ENCODE data around the gene PLA2G2C. TPM values are rescaled to one million over a fixed set of nuclear protein-coding genes. Genes with fewer than 3 reads are reported as not detected.

Gene PLA2G2C
- total and polyA plus RNA-seq, 7 donors: not detected

DNA sequence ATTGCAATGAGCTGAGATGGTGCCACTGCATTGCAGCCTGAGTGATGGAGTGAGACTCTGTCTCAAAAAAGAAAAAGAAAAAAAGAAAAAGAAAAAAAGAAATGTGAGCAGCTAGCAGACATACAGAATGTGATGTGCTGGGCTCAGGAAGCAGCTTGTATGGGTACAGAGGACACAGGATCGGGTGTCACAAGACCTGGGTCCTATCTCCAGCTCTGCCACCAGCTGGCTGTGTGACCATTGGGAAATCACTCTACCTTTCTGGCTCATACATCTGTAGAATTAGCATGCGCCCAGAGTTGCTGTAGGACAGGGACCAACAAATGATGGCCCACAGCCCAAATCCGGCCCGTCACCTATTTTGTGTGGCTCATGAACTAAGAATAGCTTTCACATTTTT, 3.3 kb upstream of the PLA2G2C start:
- Histone ChIP-seq H3K4me3 (no peak overlapping the region), H3K27ac (no peak overlapping the region), H3K9me3 (no peaks in the 10 kb centered on the region), H3K4me1 (peaks cover under 1% of the 10 kb centered on the region), H3K27me3 (ENCODE audit: insufficient read depth in 3 of 3, low read length in 2 of 3) (peaks cover 0 to 42% (median 4%) of the 10 kb centered on the region in 3 donors), H3K36me3 (ENCODE audit: insufficient read depth in 1 of 2, low read depth in 1 of 2) (no peaks in the 10 kb centered on the region)
- ATAC-seq (no peak), DNase-seq (no peak)
- 55 to 84% (median 66%) methylated on average over 4 of the region's 4 CpGs for WGBS, 3 donors
- TF ChIP-seq, protein P1, sequence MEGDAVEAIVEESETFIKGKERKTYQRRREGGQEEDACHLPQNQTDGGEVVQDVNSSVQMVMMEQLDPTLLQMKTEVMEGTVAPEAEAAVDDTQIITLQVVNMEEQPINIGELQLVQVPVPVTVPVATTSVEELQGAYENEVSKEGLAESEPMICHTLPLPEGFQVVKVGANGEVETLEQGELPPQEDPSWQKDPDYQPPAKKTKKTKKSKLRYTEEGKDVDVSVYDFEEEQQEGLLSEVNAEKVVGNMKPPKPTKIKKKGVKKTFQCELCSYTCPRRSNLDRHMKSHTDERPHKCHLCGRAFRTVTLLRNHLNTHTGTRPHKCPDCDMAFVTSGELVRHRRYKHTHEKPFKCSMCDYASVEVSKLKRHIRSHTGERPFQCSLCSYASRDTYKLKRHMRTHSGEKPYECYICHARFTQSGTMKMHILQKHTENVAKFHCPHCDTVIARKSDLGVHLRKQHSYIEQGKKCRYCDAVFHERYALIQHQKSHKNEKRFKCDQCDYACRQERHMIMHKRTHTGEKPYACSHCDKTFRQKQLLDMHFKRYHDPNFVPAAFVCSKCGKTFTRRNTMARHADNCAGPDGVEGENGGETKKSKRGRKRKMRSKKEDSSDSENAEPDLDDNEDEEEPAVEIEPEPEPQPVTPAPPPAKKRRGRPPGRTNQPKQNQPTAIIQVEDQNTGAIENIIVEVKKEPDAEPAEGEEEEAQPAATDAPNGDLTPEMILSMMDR (IDR thresholded peaks at IDR 0.05): no peak
- intact Hi-C loops (cut with DNase I): loop anchor here in 1 of 2 donors (5.0 kb wide), 1 partner anchor 212 kb away; the partner anchor contains the start of gene PLA2G2A

DNA sequence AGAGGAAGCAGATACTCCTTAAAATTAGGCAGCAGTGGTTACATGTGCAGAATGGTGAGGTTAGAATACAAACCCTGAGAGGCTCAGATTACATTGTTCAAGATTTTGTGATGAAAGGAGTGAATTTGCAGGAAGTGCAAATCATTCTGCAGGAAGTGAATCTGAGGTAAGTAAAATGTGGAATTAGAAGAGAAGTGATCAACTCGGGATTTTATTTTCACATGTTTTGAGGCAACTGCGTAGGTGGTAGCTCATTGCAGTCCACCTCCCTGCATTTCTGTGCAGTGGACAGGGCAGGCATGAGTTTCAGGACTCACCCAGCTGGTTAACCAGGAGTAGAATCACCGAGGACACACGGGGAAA, 2.1 kb upstream of the PLA2G2C start:
- TF ChIP-seq, protein P1 (IDR thresholded peaks at IDR 0.05): no peak
- Histone ChIP-seq H3K4me1 (no peaks in the 10 kb centered on the region), H3K27me3 (ENCODE audit: insufficient read depth in 3 of 3, low read length in 2 of 3) (peaks cover 0 to 42% (median 4%) of the 10 kb centered on the region in 3 donors), H3K9me3 (no peaks in the 10 kb centered on the region), H3K27ac (no peak overlapping the region), H3K4me3 (no peak overlapping the region), H3K36me3 (ENCODE audit: insufficient read depth in 1 of 2, low read depth in 1 of 2) (no peaks in the 10 kb centered on the region)
- no peak for ATAC-seq
- intact Hi-C loops (cut with DNase I): no loop called here
- DNase-seq: no peak
- 58 to 65% (median 60%) methylated on average over 4 of the region's 4 CpGs for WGBS, 3 donors

DNA sequence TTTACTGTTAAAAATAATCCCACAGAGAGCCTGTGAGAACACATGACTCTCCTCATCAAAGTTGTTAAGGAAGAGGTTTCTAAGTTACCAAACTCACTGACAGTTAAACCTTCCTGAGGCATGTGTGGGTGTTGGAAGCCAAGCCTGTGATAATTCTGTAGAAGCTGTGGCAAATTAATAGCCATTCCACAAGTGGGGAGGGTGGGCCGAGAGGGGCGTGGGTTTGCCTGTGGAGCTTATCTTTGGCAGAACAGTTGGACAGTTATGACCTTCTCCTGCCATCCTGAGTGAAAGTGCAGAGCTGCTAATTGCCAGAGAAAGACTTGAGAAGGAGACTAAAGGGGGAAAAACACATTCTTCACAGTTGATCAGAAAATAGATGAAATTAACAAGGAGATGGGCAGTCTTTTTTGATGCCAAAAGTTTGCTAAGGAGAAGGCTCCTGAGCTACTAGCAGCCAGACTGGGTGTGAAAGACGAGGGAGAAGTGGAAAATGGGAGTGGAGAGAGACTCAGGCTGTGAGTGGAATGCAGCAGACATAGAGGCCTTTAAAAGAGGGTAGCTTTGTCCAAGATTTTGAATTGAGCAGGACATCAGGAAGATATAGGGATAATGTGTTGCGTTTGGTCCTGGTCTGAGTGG, 1.6 kb upstream of the PLA2G2C start:
- TF ChIP-seq, protein P1 (IDR thresholded peaks at IDR 0.05): no peak
- Histone ChIP-seq H3K4me3 (no peak overlapping the region), H3K27ac (no peak overlapping the region), H3K27me3 (ENCODE audit: insufficient read depth in 3 of 3, low read length in 2 of 3) (peaks cover 0 to 42% (median 4%) of the 10 kb centered on the region in 3 donors), H3K9me3 (no peaks in the 10 kb centered on the region), H3K4me1 (no peaks in the 10 kb centered on the region), H3K36me3 (ENCODE audit: insufficient read depth in 1 of 2, low read depth in 1 of 2) (no peaks in the 10 kb centered on the region)
- intact Hi-C loops (cut with DNase I): no loop called here
- DNase-seq (no peak), ATAC-seq (no peak)
- whole genome bisulfite sequencing, 3 donors: 48 to 57% (median 53%) methylated on average over 4 of the region's 4 CpGs

DNA sequence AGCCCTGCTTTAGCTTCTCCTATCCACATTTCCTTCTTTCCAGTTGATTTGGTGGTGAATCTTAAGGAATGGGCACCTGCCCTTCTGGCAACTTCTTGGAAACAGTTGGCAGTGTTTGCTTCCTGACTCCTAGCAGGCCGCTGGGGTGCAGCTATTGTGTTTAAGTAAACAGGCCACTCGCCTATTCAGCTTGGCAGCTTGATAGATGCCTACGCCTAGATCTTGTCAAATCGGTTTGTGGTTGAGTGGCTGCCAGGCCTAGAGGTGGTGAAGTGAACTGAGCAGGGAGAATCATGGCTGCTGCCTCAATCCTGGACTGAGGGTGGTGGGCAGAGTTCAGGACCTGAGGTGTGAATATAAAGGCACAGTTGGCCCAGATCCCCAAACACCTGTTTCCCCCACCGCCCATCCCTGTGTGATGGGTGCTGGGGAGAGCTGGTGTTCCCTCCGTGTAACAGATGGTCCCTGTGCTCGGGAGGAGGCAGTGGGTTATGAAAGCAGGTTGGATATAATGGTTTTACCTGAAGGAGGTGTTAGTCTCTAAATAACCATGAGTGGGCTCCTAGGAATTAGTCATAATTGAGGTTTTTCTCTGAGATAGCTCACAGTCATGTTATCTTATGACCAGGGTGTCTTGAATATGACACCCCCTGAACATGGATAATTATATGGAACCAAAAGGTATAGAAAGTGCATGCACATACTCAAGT, 940 bp upstream of the PLA2G2C start:
- TF ChIP-seq, protein P1 (IDR thresholded peaks at IDR 0.05): no peak
- ATAC-seq (no peak), DNase-seq (no peak)
- no peak overlapping the region for H3K27ac ChIP-seq
- H3K4me3 ChIP-seq: no peak overlapping the region
- H3K36me3 ChIP-seq (ENCODE audit: insufficient read depth in 1 of 2, low read depth in 1 of 2): no peaks in the 10 kb centered on the region
- WGBS, 3 donors: 51 to 59% (median 51%) methylated on average over 7 of the region's 7 CpGs
- H3K27me3 ChIP-seq (ENCODE audit: insufficient read depth in 3 of 3, low read length in 2 of 3): peaks cover 0 to 42% (median 4%) of the 10 kb centered on the region in 3 donors
- H3K4me1 ChIP-seq: no peaks in the 10 kb centered on the region
- intact Hi-C loops (cut with DNase I): no loop called here
- H3K9me3 ChIP-seq: no peaks in the 10 kb centered on the region
